ENCODE data around the gene CAMSAP1.
A peak's percentile ranks its signal among the peaks of the same experiment; 100 is the strongest.

The CAMSAP1 gene

GRCh38 chr9:135939351-135940265, 32.3 kb upstream of the CAMSAP1 start:
- H3K27ac ChIP-seq (ENCODE audit: extremely low read depth, low read depth, low read length) = no peak overlapping the region
- POLR2A ChIA-PET = interaction anchor here (0.7 kb wide), 2 partner anchors 11 to 294 kb away, joined by 3 read pairs; no protein-coding TSS in a partner anchor
- no peaks in the 10 kb centered on the region for H3K4me1 ChIP-seq (ENCODE audit: control insufficient read depth, insufficient read depth, low read length)
- TF ChIP-seq TRIM28 (IDR thresholded peaks at IDR 0.05; ENCODE audit: borderline replicate concordance, low read length) (no peak), ZNF624 (tag by site-specific recombination; IDR thresholded peaks at IDR 0.05) (no peak), ZNF175 (tag by site-specific recombination; IDR thresholded peaks at IDR 0.05) (no peak), EGR2 (tag by site-specific recombination; IDR thresholded peaks at IDR 0.05; ENCODE audit: low read depth) (peak; percentile 99), ZFHX2 (tag by site-specific recombination; conservative IDR thresholded peaks at IDR 0.05) (peak; percentile 99), ZEB2 (tag by site-specific recombination; IDR thresholded peaks at IDR 0.05) (no peak), AEBP2 (tag by site-specific recombination; IDR thresholded peaks at IDR 0.05; ENCODE audit: borderline replicate concordance) (no peak)
- TF ChIP-seq, protein P1, sequence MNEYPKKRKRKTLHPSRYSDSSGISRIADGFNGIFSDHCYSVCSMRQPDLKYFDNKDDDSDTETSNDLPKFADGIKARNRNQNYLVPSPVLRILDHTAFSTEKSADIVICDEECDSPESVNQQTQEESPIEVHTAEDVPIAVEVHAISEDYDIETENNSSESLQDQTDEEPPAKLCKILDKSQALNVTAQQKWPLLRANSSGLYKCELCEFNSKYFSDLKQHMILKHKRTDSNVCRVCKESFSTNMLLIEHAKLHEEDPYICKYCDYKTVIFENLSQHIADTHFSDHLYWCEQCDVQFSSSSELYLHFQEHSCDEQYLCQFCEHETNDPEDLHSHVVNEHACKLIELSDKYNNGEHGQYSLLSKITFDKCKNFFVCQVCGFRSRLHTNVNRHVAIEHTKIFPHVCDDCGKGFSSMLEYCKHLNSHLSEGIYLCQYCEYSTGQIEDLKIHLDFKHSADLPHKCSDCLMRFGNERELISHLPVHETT (tag by site-specific recombination; IDR thresholded peaks at IDR 0.05) = no peak
- TF ChIP-seq, protein P2, sequence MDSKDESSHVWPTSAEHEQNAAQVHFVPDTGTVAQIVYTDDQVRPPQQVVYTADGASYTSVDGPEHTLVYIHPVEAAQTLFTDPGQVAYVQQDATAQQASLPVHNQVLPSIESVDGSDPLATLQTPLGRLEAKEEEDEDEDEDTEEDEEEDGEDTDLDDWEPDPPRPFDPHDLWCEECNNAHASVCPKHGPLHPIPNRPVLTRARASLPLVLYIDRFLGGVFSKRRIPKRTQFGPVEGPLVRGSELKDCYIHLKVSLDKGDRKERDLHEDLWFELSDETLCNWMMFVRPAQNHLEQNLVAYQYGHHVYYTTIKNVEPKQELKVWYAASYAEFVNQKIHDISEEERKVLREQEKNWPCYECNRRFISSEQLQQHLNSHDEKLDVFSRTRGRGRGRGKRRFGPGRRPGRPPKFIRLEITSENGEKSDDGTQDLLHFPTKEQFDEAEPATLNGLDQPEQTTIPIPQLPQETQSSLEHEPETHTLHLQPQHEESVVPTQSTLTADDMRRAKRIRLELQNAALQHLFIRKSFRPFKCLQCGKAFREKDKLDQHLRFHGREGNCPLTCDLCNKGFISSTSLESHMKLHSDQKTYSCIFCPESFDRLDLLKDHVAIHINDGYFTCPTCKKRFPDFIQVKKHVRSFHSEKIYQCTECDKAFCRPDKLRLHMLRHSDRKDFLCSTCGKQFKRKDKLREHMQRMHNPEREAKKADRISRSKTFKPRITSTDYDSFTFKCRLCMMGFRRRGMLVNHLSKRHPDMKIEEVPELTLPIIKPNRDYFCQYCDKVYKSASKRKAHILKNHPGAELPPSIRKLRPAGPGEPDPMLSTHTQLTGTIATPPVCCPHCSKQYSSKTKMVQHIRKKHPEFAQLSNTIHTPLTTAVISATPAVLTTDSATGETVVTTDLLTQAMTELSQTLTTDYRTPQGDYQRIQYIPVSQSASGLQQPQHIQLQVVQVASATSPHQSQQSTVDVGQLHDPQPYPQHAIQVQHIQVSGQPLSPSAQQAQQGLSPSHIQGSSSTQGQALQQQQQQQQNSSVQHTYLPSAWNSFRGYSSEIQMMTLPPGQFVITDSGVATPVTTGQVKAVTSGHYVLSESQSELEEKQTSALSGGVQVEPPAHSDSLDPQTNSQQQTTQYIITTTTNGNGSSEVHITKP (tag by site-specific recombination; IDR thresholded peaks at IDR 0.05) = no peak
- no peak overlapping the region for H3K4me3 ChIP-seq (ENCODE audit: low read depth, low read length)
- CTCF ChIA-PET = no interaction called here
- no peaks in the 10 kb centered on the region for H3K9me3 ChIP-seq (ENCODE audit: control insufficient read depth, insufficient read depth, low read depth, low read length)
- H3K36me3 ChIP-seq (ENCODE audit: control insufficient read depth in 2 of 2, insufficient read depth in 1 of 2, low read length in 2 of 2) = peaks cover 13 to 80% of the 10 kb centered on the region in 2 experiments; a peak in 2 of 3 replicates

- Histone ChIP-seq H3K4me1 (ENCODE audit: control insufficient read depth, insufficient read depth, low read length) (no peaks in the 10 kb centered on the region), H3K9me3 (ENCODE audit: control insufficient read depth, insufficient read depth, low read depth, low read length) (no peaks in the 10 kb centered on the region), H3K27ac (ENCODE audit: extremely low read depth, low read depth, low read length) (no peak overlapping the region), H3K36me3 (ENCODE audit: control insufficient read depth in 2 of 2, insufficient read depth in 1 of 2, low read length in 2 of 2) (peaks cover 13 to 77% of the 10 kb centered on the region in 2 experiments; a peak in 2 of 3 replicates), H3K4me3 (ENCODE audit: low read depth, low read length) (no peak overlapping the region)
- POLR2A ChIA-PET = no interaction called here
- CTCF ChIA-PET = interaction anchor here (0.5 to 0.6 kb wide), 2 partner anchors 13 to 17 kb away, joined by 3 read pairs; no protein-coding TSS in a partner anchor
- TF ChIP-seq KLF10 (tag by site-specific recombination; IDR thresholded peaks at IDR 0.05) (no peak), ZNF600 (tag by site-specific recombination; IDR thresholded peaks at IDR 0.05) (no peak), ZNF280D (tag by site-specific recombination; IDR thresholded peaks at IDR 0.05) (no peak), ZBTB10 (tag by site-specific recombination; IDR thresholded peaks at IDR 0.05) (no peak), ZNF169 (tag by site-specific recombination; IDR thresholded peaks at IDR 0.05) (no peak), ZNF280C (tag by site-specific recombination; IDR thresholded peaks at IDR 0.05) (no peak)
Measured at GRCh38 chr9:135937521-135938489, 30.5 kb upstream of the CAMSAP1 start.
